ENCODE measurements around the gene NXF1.

The NXF1 gene

DNA sequence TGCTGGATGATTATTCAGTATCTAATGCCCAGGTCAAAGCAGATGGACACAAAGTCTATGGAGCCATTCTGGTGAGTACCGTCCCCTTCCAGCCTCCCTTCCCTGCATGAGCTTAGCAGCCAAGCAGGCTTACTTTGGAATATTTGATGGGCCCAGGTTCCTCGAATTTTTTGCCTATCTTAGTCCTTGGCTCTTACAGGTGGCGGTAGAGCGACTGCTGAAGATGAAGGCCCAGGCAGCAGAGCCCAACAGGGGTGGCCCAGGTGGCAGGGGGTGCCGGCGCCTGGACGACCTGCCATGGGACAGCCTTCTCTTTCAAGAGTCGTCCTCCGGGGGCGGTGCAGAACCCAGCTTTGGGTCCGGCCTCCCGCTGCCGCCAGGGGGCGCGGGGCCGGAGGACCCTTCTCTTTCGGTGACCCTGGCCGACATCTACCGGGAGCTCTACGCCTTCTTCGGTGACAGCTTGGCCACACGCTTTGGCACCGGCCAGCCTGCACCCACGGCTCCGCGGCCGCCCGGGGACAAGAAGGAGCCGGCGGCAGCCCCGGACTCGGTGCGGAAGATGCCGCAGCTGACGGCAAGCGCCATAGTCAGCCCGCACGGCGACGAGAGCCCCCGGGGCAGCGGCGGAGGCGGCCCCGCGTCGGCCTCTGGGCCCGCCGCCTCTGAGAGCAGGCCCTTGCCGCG lies 18.8 kb downstream of the NXF1 start:
- DNase-seq (ENCODE audit: low read depth): no peak
- peak overlapping the region; percentile 80 for H3K4me3 ChIP-seq (ENCODE audit: control insufficient read depth, low read depth, low read length)
- TF ChIP-seq, protein P1, sequence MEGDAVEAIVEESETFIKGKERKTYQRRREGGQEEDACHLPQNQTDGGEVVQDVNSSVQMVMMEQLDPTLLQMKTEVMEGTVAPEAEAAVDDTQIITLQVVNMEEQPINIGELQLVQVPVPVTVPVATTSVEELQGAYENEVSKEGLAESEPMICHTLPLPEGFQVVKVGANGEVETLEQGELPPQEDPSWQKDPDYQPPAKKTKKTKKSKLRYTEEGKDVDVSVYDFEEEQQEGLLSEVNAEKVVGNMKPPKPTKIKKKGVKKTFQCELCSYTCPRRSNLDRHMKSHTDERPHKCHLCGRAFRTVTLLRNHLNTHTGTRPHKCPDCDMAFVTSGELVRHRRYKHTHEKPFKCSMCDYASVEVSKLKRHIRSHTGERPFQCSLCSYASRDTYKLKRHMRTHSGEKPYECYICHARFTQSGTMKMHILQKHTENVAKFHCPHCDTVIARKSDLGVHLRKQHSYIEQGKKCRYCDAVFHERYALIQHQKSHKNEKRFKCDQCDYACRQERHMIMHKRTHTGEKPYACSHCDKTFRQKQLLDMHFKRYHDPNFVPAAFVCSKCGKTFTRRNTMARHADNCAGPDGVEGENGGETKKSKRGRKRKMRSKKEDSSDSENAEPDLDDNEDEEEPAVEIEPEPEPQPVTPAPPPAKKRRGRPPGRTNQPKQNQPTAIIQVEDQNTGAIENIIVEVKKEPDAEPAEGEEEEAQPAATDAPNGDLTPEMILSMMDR (IDR thresholded peaks at IDR 0.05; ENCODE audit: control insufficient read depth, insufficient read depth, low read depth, low read length, missing control alignments): peak; percentile 99

DNA sequence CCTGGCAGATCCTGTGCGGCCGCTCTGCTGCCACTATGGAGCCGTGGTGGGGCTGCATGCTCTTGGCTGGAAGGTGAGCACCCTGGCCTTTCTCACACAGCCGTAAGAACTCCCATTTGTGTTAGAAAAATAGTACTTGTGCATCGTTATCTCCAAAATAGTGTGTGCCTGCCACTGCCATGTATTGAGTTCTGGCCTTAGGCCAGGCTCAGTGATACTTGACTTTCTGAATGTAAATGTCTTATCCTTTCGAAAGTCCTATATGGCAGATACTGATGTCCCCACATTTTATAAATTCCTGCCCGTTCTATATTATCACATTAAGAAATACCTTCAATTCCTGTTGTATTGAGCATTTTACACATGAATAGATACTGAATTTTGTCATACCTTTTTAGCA lies 22.5 kb downstream of the NXF1 start:
- no peak for DNase-seq (ENCODE audit: low read depth)
- TF ChIP-seq, protein P1 (IDR thresholded peaks at IDR 0.05; ENCODE audit: control insufficient read depth, insufficient read depth, low read depth, low read length, missing control alignments): no peak
- no peak overlapping the region for H3K4me3 ChIP-seq (ENCODE audit: control insufficient read depth, low read depth, low read length)

DNA sequence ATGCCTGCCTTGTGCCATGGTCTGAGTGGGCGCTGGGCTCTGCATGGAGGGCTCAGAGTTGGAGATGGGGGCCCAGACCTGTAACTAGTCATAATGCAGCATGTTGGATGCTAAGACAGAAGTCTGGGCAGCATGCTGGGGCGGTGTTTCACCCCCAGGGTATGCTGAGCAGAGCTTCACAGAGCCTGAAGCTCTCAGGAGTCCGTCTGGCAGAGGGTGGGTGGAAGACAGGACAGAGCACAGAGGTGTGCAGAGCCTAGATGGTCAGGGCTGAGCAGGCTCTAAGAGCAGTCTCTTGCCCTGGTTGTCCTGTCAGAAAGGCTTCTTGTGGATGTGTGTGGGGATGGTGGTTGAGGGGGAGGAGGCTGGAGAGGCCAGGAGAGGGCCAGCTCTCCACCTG lies 26.8 kb downstream of the NXF1 start:
- TF ChIP-seq, protein P1 (IDR thresholded peaks at IDR 0.05; ENCODE audit: control insufficient read depth, insufficient read depth, low read depth, low read length, missing control alignments): no peak
- no peak for DNase-seq (ENCODE audit: low read depth)
- H3K4me3 ChIP-seq (ENCODE audit: control insufficient read depth, low read depth, low read length): no peak overlapping the region

DNA sequence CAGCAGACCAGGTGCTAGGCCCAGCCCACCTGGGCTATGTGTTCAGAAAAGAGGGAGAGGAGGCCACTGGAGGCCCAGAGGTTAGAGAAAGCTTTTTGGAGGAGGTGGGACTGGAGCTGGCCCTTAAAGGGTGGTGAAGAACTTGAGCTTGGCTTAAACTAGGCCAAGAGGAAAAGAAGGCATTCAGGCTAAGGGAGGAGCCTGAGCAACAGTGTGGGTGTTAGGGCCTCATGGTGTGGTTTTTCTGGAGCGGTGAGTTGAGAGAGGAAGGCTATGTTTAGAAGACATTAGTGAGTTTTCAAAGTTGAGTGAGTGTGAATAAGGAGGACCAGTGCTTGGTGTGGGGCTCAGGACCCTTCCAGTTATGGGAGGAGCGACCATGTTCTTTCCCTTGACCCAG lies 27.9 kb downstream of the NXF1 start:
- TF ChIP-seq, protein P1 (IDR thresholded peaks at IDR 0.05; ENCODE audit: control insufficient read depth, insufficient read depth, low read depth, low read length, missing control alignments): no peak
- DNase-seq (ENCODE audit: low read depth): no peak
- H3K4me3 ChIP-seq (ENCODE audit: control insufficient read depth, low read depth, low read length): no peak overlapping the region

DNA sequence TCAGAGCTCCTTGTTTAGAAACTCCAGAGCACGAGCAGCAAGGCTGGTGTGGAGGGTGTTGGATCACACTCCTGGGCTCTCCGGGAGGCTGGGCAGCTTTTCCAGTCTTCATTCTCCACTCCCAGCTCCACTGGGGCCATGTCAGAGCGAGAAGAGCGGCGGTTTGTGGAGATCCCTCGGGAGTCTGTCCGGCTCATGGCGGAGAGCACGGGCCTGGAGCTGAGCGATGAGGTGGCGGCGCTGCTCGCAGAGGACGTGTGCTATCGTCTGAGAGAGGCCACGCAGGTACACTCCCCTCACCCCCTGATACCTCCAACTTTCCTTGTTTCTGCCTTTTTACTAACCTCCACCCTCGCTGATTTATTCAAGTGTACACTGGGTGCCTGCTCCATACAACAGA lies 29.6 kb downstream of the NXF1 start:
- no peak for DNase-seq (ENCODE audit: low read depth)
- H3K4me3 ChIP-seq (ENCODE audit: control insufficient read depth, low read depth, low read length): no peak overlapping the region
- TF ChIP-seq, protein P1 (IDR thresholded peaks at IDR 0.05; ENCODE audit: control insufficient read depth, insufficient read depth, low read depth, low read length, missing control alignments): no peak

DNA sequence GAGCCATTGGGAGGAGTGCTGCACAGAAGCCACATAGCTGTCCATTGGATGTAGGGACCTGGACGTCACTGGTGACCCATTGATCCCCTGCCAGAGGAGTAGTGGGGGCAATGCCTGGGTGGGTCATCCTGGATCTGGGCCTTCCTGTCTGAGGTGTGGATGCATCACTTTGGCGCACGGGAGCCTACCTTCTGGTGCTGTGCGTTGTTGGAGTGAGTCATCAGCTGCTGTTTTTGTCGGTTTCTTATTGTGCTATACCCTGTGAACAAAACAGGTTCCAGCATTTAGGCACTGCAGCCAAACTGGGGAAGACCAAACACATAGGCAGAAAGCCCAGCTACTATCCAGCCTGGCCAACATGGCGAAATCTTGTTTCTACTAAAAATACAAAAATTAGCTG lies 30.8 kb downstream of the NXF1 start:
- TF ChIP-seq, protein P1 (IDR thresholded peaks at IDR 0.05; ENCODE audit: control insufficient read depth, insufficient read depth, low read depth, low read length, missing control alignments): no peak
- DNase-seq (ENCODE audit: low read depth): no peak
- H3K4me3 ChIP-seq (ENCODE audit: control insufficient read depth, low read depth, low read length): no peak overlapping the region
